Measurements from ENCODE around the gene C16orf74. TPM values are rescaled to one million over a fixed set of nuclear protein-coding genes. Genes with fewer than 3 reads are reported as not detected.

The C16orf74 gene
- total and polyA plus RNA-seq, 2 of the 13 experiments (the other 11 are each of a cell fraction or from before 2014, with no cell fraction given): 0.13 to 0.29 TPM

- TF ChIP-seq ZBTB40 (IDR thresholded peaks at IDR 0.05) (no peak), ZBTB40 (CRISPR knock-in tag; IDR thresholded peaks at IDR 0.05) (peak; percentile 17; the same call in 1 of the 2 replicates), FOXM1 (CRISPR knock-in tag; IDR thresholded peaks at IDR 0.05) (peak; percentile 86; the same call in 1 of the 2 replicates), TOPORS (CRISPR knock-in tag; IDR thresholded peaks at IDR 0.05) (no peak; the same call in 1 of the 2 replicates), REPIN1 (CRISPR knock-in tag; IDR thresholded peaks at IDR 0.05; ENCODE audit: borderline replicate concordance, low read depth) (no peak), POLR2A (IDR thresholded peaks at IDR 0.05; ENCODE audit: insufficient read depth in 1 of 2, low read depth in 2 of 2, low read length in 2 of 2) (peak; percentile 65 to 80; a peak in 3 of 4 replicates), BCL3 (CRISPR knock-in tag; IDR thresholded peaks at IDR 0.05) (peak; percentile 69; the same call in 1 of the 2 replicates), SPEN (CRISPR knock-in tag; IDR thresholded peaks at IDR 0.05; ENCODE audit: low read depth) (peak; percentile 71; the same call in 1 of the 2 replicates), KMT2A (CRISPR knock-in tag; IDR thresholded peaks at IDR 0.05) (peak; percentile 85), ATF2 (CRISPR knock-in tag; IDR thresholded peaks at IDR 0.05) (peak; percentile 73), CHD2 (IDR thresholded peaks at IDR 0.05; ENCODE audit: low read depth, low read length) (0 out of 2 replicates have a peak, but pooled peaks have one; percentile 52), ONECUT2 (CRISPR knock-in tag; IDR thresholded peaks at IDR 0.05) (peak; percentile 77), ETV5 (CRISPR knock-in tag; IDR thresholded peaks at IDR 0.05; ENCODE audit: borderline replicate concordance) (peak; percentile 59; the same call in 1 of the 2 replicates), ATF7 (IDR thresholded peaks at IDR 0.05) (no peak), ATF7 (CRISPR knock-in tag; IDR thresholded peaks at IDR 0.05) (no peak), DR1 (CRISPR knock-in tag; IDR thresholded peaks at IDR 0.05) (peak; percentile 79), KLF13 (CRISPR knock-in tag; IDR thresholded peaks at IDR 0.05) (peak; percentile 88; the same call in 1 of the 2 replicates), ZNF619 (CRISPR knock-in tag; IDR thresholded peaks at IDR 0.05) (peak; percentile 70; the same call in 1 of the 2 replicates), ATF3 (CRISPR knock-in tag; IDR thresholded peaks at IDR 0.05) (peak; percentile 70; the same call in 1 of the 2 replicates)
Measured at GRCh38 chr16:85688586-85689284, 62.2 kb downstream of the C16orf74 start, which contains the start of gene GINS2 (continued).
